Measurements from ENCODE around the gene FEN1. TPM values are rescaled to one million over a fixed set of nuclear protein-coding genes. Genes with fewer than 3 reads are reported as not detected.

FEN1 gene
- total and polyA plus RNA-seq, 2 of the 13 experiments (the other 11 are each of a cell fraction or from before 2014, with no cell fraction given) = 12.4 to 102 TPM

DNA sequence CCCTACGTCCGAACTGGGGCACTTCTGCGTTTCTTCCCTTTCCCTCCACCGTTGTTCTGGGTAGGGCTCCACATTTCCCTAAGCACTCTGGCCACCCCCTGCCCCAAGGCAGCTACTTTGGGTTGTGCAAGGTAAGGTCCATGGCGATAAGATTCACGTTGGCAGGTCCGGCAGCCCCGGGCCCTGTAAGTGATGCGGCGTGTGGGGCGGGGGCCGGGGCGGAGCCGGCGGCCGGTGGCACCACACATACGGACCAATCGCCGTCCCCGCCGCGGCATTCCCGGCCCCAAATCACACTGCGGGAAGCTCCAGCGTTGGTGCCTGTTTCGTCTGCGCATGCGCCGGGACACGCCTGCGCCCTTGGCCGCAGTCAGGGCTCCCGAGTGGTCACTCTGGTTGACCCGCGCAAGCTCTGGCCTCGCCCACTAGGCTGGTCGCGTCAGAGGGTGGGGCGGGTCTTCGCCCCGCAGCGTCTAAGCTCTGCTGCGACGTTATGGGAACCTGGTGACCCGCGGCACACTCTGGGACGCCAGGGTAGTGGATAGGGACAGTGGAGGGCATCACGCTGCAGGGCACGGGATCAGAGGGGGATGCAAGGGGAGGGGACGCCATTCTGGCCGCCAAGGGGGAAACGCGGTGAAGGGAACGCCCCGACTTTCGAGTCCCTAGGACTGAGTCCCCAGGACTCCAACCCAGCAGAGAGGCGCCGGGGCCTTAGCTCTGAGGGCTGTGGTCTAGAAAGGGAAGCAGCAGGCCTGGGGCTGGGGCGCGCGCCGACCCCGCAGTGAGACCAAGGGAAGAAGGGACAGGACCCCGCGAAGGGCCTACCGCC, 22.5 kb downstream of the FEN1 start (continued):
- TF ChIP-seq TERF1 (CRISPR knock-in tag; IDR thresholded peaks at IDR 0.05) = no peak
- no peak for TF ChIP-seq ATAD3A (CRISPR knock-in tag; IDR thresholded peaks at IDR 0.05)
- 0 out of 2 replicates have a peak, but pooled peaks have one; percentile 30 for TF ChIP-seq PRMT3 (CRISPR knock-in tag; IDR thresholded peaks at IDR 0.05; ENCODE audit: borderline replicate concordance, low read depth)
- TF ChIP-seq PCBP1 (IDR thresholded peaks at IDR 0.05; ENCODE audit: borderline replicate concordance, low read depth, low read length) = no peak
- peak; percentile 68 for TF ChIP-seq ZNF772 (CRISPR knock-in tag; IDR thresholded peaks at IDR 0.05)
- TF ChIP-seq, protein P1, sequence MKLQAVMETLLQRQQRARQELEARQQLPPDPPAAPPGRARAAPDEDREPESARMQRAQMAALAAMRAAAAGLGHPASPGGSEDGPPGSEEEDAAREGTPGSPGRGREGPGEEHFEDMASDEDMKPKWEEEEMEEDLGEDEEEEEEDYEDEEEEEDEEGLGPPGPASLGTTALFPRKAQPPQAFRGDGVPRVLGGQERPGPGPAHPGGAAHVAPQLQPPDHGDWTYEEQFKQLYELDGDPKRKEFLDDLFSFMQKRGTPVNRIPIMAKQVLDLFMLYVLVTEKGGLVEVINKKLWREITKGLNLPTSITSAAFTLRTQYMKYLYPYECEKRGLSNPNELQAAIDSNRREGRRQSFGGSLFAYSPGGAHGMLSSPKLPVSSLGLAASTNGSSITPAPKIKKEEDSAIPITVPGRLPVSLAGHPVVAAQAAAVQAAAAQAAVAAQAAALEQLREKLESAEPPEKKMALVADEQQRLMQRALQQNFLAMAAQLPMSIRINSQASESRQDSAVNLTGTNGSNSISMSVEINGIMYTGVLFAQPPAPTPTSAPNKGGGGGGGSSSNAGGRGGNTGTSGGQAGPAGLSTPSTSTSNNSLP (IDR thresholded peaks at IDR 0.05; ENCODE audit: low read depth, low read length) = 0 out of 2 replicates have a peak, but pooled peaks have one; percentile 11
- 0 out of 2 replicates have a peak, but pooled peaks have one; percentile 86 for TF ChIP-seq ZNF256 (CRISPR knock-in tag; conservative IDR thresholded peaks at IDR 0.05)
- TF ChIP-seq, protein P2, sequence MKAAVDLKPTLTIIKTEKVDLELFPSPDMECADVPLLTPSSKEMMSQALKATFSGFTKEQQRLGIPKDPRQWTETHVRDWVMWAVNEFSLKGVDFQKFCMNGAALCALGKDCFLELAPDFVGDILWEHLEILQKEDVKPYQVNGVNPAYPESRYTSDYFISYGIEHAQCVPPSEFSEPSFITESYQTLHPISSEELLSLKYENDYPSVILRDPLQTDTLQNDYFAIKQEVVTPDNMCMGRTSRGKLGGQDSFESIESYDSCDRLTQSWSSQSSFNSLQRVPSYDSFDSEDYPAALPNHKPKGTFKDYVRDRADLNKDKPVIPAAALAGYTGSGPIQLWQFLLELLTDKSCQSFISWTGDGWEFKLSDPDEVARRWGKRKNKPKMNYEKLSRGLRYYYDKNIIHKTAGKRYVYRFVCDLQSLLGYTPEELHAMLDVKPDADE (CRISPR knock-in tag; IDR thresholded peaks at IDR 0.05) = no peak
- TF ChIP-seq NPAS2 (CRISPR knock-in tag; IDR thresholded peaks at IDR 0.05; ENCODE audit: borderline replicate concordance) = no peak
- TF ChIP-seq SNAPC2 (CRISPR knock-in tag; IDR thresholded peaks at IDR 0.05) = 0 out of 2 replicates have a peak, but pooled peaks have one; percentile 58
- TF ChIP-seq, protein P3, sequence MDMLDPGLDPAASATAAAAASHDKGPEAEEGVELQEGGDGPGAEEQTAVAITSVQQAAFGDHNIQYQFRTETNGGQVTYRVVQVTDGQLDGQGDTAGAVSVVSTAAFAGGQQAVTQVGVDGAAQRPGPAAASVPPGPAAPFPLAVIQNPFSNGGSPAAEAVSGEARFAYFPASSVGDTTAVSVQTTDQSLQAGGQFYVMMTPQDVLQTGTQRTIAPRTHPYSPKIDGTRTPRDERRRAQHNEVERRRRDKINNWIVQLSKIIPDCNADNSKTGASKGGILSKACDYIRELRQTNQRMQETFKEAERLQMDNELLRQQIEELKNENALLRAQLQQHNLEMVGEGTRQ (IDR thresholded peaks at IDR 0.05; ENCODE audit: low read depth, low read length) = no peak
- TF ChIP-seq, protein P3 (CRISPR knock-in tag; IDR thresholded peaks at IDR 0.05; ENCODE audit: borderline replicate concordance) = peak; percentile 51; the same call in 1 of the 2 replicates
- TF ChIP-seq ZNF597 (CRISPR knock-in tag; IDR thresholded peaks at IDR 0.05) = peak; percentile 74
- peak; percentile 59; the same call in 1 of the 2 replicates for TF ChIP-seq E2F2 (CRISPR knock-in tag; IDR thresholded peaks at IDR 0.05; ENCODE audit: borderline replicate concordance)
- TF ChIP-seq SP5 (CRISPR knock-in tag; IDR thresholded peaks at IDR 0.05; ENCODE audit: borderline replicate concordance, low read depth) = no peak; the same call in 1 of the 2 replicates
- TF ChIP-seq ZNF569 (CRISPR knock-in tag; IDR thresholded peaks at IDR 0.05; ENCODE audit: borderline replicate concordance) = no peak
